Upper lobe of right lung (tissue), 1 donor: ENCODE results near the gene ZWINT. TPM values are rescaled to one million over a fixed set of nuclear protein-coding genes. Genes with fewer than 3 reads are reported as not detected.

Experiments used
- ATAC-seq: fragments of 200-7000 bp; cut with Tn5 transposase; one replicate; pipeline ENCODE4 v1.9.1; 2020; ENCODE audit warnings: mild to moderate bottlenecking, moderate library complexity
- DNase-seq: peaks from one replicate; pipeline ENCODE4 v3.0.0-alpha.2; 2020
- H3K27ac ChIP-seq: fragments of 200-600 bp; one replicate; pipeline ENCODE4 v1.8.0; 2022
- H3K27me3 ChIP-seq: fragments of 200-600 bp; one replicate; pipeline ENCODE4 v1.8.0; 2022; ENCODE audit warnings: mild to moderate bottlenecking
- H3K36me3 ChIP-seq: fragments of 200-600 bp; one replicate; pipeline ENCODE4 v1.8.0; 2022
- H3K4me1 ChIP-seq: fragments of 200-600 bp; one replicate; pipeline ENCODE4 v1.8.0; 2022
- H3K4me3 ChIP-seq: fragments of 200-600 bp; one replicate; pipeline ENCODE4 v1.8.0; 2022; ENCODE audit warnings: mild to moderate bottlenecking
- H3K9me3 ChIP-seq: fragments of 200-600 bp; one replicate; pipeline ENCODE4 v1.8.0; 2022
- CTCF ChIP-seq: fragments of 200-600 bp; IDR thresholded peaks from one replicate; pipeline ENCODE4 v1.8.0; 2022; ENCODE audit warnings: antibody characterized with exemption
- intact Hi-C: fragments of 100-400 bp; cut with DNase I; formaldehyde crosslinking; loops from one replicate; pipeline ENCODE4 v1.11.0; 2022
- total RNA-seq: library from RNA; stranded (reverse); fragmentation: NEBNext Ultra II Directional; extraction: Animal tissue kit (Norgen Biotek cat#: 25700); gene quantifications from one replicate; pipeline ENCODE4 v1.2.1, GENCODE V29; 2021
- donor health status: DM: no; HTN: yes; CAD: no; lungs with severe emphysema.

Gene ZWINT
- total RNA-seq, 1 donor from 2014 or later: 3.2 TPM

GRCh38 chr10:56341612-56342011 is 19.4 kb downstream of the ZWINT start:
- ATAC-seq (no peak), DNase-seq (no peak)
- TF ChIP-seq CTCF: no peak
- Histone ChIP-seq H3K27ac (no peak overlapping the region), H3K9me3 (no peaks in the 10 kb centered on the region), H3K27me3 (no peaks in the 10 kb centered on the region), H3K4me3 (no peak overlapping the region), H3K4me1 (no peaks in the 10 kb centered on the region), H3K36me3 (no peaks in the 10 kb centered on the region)
- intact Hi-C loops: no loop called here

DNA sequence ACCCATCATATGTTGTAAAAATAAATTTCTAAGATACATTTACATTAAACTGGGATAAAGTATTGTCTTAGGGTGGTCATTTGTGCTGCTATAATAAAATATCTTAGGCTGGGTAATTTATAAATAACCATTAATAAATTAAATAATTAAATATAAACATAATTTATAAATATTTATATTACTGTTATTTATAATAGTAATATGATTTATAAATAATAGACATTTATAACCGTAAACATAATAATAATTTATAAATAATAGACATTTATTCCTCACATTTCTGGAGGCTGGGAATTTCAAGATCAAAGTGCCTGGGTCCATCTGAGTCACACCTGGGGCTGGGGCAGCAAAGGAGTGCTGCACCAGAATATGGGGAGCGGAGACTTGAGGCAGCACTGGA is 31.1 kb downstream of the ZWINT start:
- no peak for TF ChIP-seq CTCF

DNA sequence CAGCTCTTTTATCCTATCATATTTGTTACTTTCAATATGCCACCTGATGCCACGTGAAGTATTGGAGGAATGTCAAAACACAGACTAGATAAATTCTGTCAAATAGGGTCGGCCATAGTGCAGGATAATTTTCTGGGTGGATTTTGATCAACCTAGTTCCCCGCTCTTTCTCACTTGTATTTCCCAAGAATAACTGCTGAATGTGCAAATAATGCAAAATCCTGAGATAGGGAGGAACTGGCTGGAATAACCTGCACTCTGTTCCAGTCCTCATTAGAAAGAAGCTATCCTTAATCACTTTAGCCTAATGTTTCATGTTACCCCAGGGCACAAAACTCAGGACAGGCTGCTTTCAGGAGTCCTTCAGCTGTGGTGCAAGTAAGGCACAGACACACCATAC is 33.9 kb downstream of the ZWINT start:
- Histone ChIP-seq H3K27me3 (no peaks in the 10 kb centered on the region), H3K27ac (no peak overlapping the region), H3K36me3 (no peaks in the 10 kb centered on the region), H3K9me3 (no peaks in the 10 kb centered on the region), H3K4me3 (no peak overlapping the region), H3K4me1 (no peaks in the 10 kb centered on the region)
- no peak for ATAC-seq
- no peak for DNase-seq
- no peak for TF ChIP-seq CTCF
- intact Hi-C loops: no loop called here

More for the DNA sequence above, 31.1 kb downstream of the ZWINT start:
- Histone ChIP-seq H3K27ac (no peak overlapping the region), H3K4me3 (no peak overlapping the region), H3K9me3 (no peaks in the 10 kb centered on the region), H3K36me3 (no peaks in the 10 kb centered on the region), H3K4me1 (no peaks in the 10 kb centered on the region), H3K27me3 (no peaks in the 10 kb centered on the region)
- no peak for DNase-seq
- intact Hi-C loops: no loop called here
- ATAC-seq: no peak

DNA sequence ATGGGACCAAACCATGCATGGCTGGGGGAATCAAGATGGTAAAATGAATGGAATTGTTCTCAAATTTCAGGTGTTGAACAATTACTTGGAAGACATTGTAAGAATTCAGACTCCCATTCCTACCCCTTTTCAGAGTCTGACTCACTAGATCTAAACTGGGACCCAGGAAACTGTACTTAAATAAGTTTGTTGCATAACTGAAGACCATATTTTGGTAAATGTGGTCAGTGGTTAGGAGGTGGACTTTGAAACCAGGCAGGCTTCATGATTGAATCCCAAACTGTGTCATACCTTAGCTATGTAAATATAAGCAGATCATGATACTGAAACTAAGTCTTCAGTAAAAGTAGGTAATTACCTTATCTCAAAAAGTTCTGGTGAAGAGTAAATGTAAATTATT is 41.7 kb downstream of the ZWINT start:
- no peaks in the 10 kb centered on the region for H3K27me3 ChIP-seq
- no peaks in the 10 kb centered on the region for H3K9me3 ChIP-seq
- ATAC-seq (no peak), DNase-seq (no peak)
- TF ChIP-seq CTCF: no peak
- no peaks in the 10 kb centered on the region for H3K4me1 ChIP-seq
- H3K27ac ChIP-seq: no peak overlapping the region
- H3K4me3 ChIP-seq: no peak overlapping the region
- H3K36me3 ChIP-seq: no peaks in the 10 kb centered on the region
- intact Hi-C loops: no loop called here

- ATAC-seq (no peak), DNase-seq (no peak)
- H3K36me3 ChIP-seq: no peaks in the 10 kb centered on the region
- H3K4me1 ChIP-seq: no peaks in the 10 kb centered on the region
- no peak overlapping the region for H3K27ac ChIP-seq
- TF ChIP-seq CTCF: no peak
- H3K4me3 ChIP-seq: no peak overlapping the region
- intact Hi-C loops: no loop called here
- H3K27me3 ChIP-seq: no peaks in the 10 kb centered on the region
- H3K9me3 ChIP-seq: no peaks in the 10 kb centered on the region
Observed at GRCh38 chr10:56318816-56319215, 42.2 kb downstream of the ZWINT start.

DNA sequence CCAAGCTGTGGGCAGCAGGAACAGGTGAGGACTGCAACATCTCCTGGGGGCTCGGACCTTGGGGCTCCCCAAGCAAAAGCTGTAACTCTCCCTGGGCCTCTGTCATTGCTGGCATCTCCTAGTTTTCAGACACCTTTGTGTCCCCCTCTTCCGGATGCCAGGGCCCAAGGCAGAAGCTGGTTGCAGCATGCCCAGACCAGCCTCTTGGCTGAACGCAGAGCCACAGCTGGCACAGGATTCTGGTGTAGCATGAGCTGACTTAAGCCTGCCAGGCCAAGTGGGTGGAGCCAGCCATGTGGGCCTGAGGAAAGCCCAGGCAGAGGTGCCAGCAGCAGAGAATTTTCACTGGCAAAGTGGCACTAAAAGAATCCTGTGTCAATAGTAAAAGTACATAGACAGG is 43.5 kb downstream of the ZWINT start:
- no peaks in the 10 kb centered on the region for H3K9me3 ChIP-seq
- no peaks in the 10 kb centered on the region for H3K27me3 ChIP-seq
- no peak overlapping the region for H3K4me3 ChIP-seq
- intact Hi-C loops: no loop called here
- no peaks in the 10 kb centered on the region for H3K4me1 ChIP-seq
- no peaks in the 10 kb centered on the region for H3K36me3 ChIP-seq
- no peak overlapping the region for H3K27ac ChIP-seq
- no peak for TF ChIP-seq CTCF
- DNase-seq: no peak
- ATAC-seq: no peak
